ENCODE results near the gene LDAH. TPM values are rescaled to one million over a fixed set of nuclear protein-coding genes. Genes with fewer than 3 reads are reported as not detected.

LDAH gene
- total RNA-seq, 1 donor from 2014 or later: 18.3 TPM

- DNase-seq (ENCODE audit: low spot score) (no peak), ATAC-seq (no peak)
- intact Hi-C loops (cut with DNase I): no loop called here
Observed at GRCh38 chr2:20673686-20674308, 149.1 kb downstream of the LDAH start.

GRCh38 chr2:20672201-20672951 lies 150.5 kb downstream of the LDAH start:
- ATAC-seq (no peak), DNase-seq (ENCODE audit: low spot score) (no peak)
- intact Hi-C loops (cut with DNase I): no loop called here

- intact Hi-C loops (cut with DNase I): no loop called here
- no peak for ATAC-seq
- DNase-seq (ENCODE audit: low spot score): no peak
Observed at GRCh38 chr2:20671736-20672080, 151.2 kb downstream of the LDAH start.

GRCh38 chr2:20671036-20671735 lies 151.7 kb downstream of the LDAH start:
- ATAC-seq (no peak), DNase-seq (ENCODE audit: low spot score) (no peak)
- intact Hi-C loops (cut with DNase I): no loop called here

- intact Hi-C loops (cut with DNase I): no loop called here
- no peak for DNase-seq (ENCODE audit: low spot score)
- no peak for ATAC-seq
Observed at GRCh38 chr2:20670315-20671035, 152.4 kb downstream of the LDAH start.

GRCh38 chr2:20669562-20670314 lies 153.2 kb downstream of the LDAH start:
- intact Hi-C loops (cut with DNase I): loop anchor here (5.0 kb wide), 1 partner anchor 293 kb away; no protein-coding TSS in a partner anchor
- no peak for DNase-seq (ENCODE audit: low spot score)
- ATAC-seq: no peak

GRCh38 chr2:20668871-20669475 lies 153.9 kb downstream of the LDAH start:
- intact Hi-C loops (cut with DNase I): loop anchor here (5.0 kb wide), 1 partner anchor 293 kb away; no protein-coding TSS in a partner anchor
- DNase-seq (ENCODE audit: low spot score) (no peak), ATAC-seq (no peak)

GRCh38 chr2:20668451-20668850 lies 154.4 kb downstream of the LDAH start:
- DNase-seq (ENCODE audit: low spot score) (no peak), ATAC-seq (no peak)
- intact Hi-C loops (cut with DNase I): loop anchor here (5.0 kb wide), 1 partner anchor 294 kb away; no protein-coding TSS in a partner anchor

GRCh38 chr2:20667531-20668401 lies 155.1 kb downstream of the LDAH start:
- DNase-seq (ENCODE audit: low spot score) (no peak), ATAC-seq (no peak)
- intact Hi-C loops (cut with DNase I): loop anchor here (5.0 kb wide), 1 partner anchor 295 kb away; no protein-coding TSS in a partner anchor

GRCh38 chr2:20667151-20667530 lies 155.8 kb downstream of the LDAH start:
- no peak for ATAC-seq
- no peak for DNase-seq (ENCODE audit: low spot score)

GRCh38 chr2:20666304-20667150 lies 156.4 kb downstream of the LDAH start, which contains the start of gene GDF7:
TSS of gene GDF7 (plus strand) at chr2:20667144. CDS start at chr2:20667240, 96 bp downstream.
- intact Hi-C loops (cut with DNase I): loop anchor here (5.0 kb wide), 1 partner anchor 296 kb away; no protein-coding TSS in a partner anchor
- DNase-seq (ENCODE audit: low spot score) (no peak), ATAC-seq (peak; percentile 7)

More at GRCh38 chr2:20667151-20667530, 155.8 kb downstream of the LDAH start:
- intact Hi-C loops (cut with DNase I): loop anchor here (5.0 kb wide), 1 partner anchor 295 kb away; no protein-coding TSS in a partner anchor

GRCh38 chr2:20666005-20666303 lies 156.9 kb downstream of the LDAH start:
- intact Hi-C loops (cut with DNase I): loop anchor here (5.0 kb wide), 1 partner anchor 296 kb away; no protein-coding TSS in a partner anchor
- ATAC-seq: no peak
- no peak for DNase-seq (ENCODE audit: low spot score)

- intact Hi-C loops (cut with DNase I): loop anchor here (5.0 kb wide), 1 partner anchor 297 kb away; no protein-coding TSS in a partner anchor
- ATAC-seq: no peak
- no peak for DNase-seq (ENCODE audit: low spot score)
Observed at GRCh38 chr2:20665243-20666004, 157.5 kb downstream of the LDAH start.

GRCh38 chr2:20664431-20665242 lies 158.3 kb downstream of the LDAH start:
- no peak for DNase-seq (ENCODE audit: low spot score)
- no peak for ATAC-seq
- intact Hi-C loops (cut with DNase I): loop anchor here (5.0 kb wide), 1 partner anchor 298 kb away; no protein-coding TSS in a partner anchor

- DNase-seq (ENCODE audit: low spot score) (no peak), ATAC-seq (no peak)
- intact Hi-C loops (cut with DNase I): no loop called here
Observed at GRCh38 chr2:20664071-20664390, 158.9 kb downstream of the LDAH start.
